ENCODE measurements around the gene PBX4. TPM values are rescaled to one million over a fixed set of nuclear protein-coding genes. Genes with fewer than 3 reads are reported as not detected.

PBX4 gene
- total RNA-seq, 4 donors from 2014 or later = 22.5 to 62.4 (median 38.4) TPM

- 90 to 92% methylated on average over 5 of the region's 5 CpGs for WGBS, 2 donors
- Histone ChIP-seq H3K4me1 (peaks cover 0 to 8% of the 10 kb centered on the region in 2 donors), H3K36me3 (peaks cover 0 to 10% of the 10 kb centered on the region in 2 donors), H3K4me3 (replicated peaks in 1 of 3) (no peak overlapping the region), H3K9me3 (no peaks in the 10 kb centered on the region), H3K27ac (no peak overlapping the region), H3K27me3 (no peaks in the 10 kb centered on the region)
- intact Hi-C loops (cut with DNase I) = no loop called here
- no peak for TF ChIP-seq CTCF (IDR thresholded peaks at IDR 0.05)
- TF ChIP-seq POLR2A (IDR thresholded peaks at IDR 0.05) = no peak
- DNase-seq = no peak
Observed at GRCh38 chr19:19632661-19633060, 14.2 kb upstream of the PBX4 start.

- 89 to 95% methylated on average over 7 of the region's 7 CpGs for WGBS, 2 donors
Observed at GRCh38 chr19:19631346-19631745, 12.9 kb upstream of the PBX4 start.

GRCh38 chr19:19630426-19630825, 11.9 kb upstream of the PBX4 start:
- Histone ChIP-seq H3K36me3 (peaks cover 0 to 10% of the 10 kb centered on the region in 2 donors), H3K27ac (no peak overlapping the region), H3K4me1 (peaks cover 0 to 20% of the 10 kb centered on the region in 2 donors), H3K27me3 (no peaks in the 10 kb centered on the region), H3K4me3 (replicated peaks in 1 of 3) (no peak overlapping the region), H3K9me3 (no peaks in the 10 kb centered on the region)
- WGBS, 2 donors = 95 to 100% methylated on average over 2 of the region's 2 CpGs
- TF ChIP-seq POLR2A (IDR thresholded peaks at IDR 0.05) (no peak), CTCF (IDR thresholded peaks at IDR 0.05) (no peak)
- intact Hi-C loops (cut with DNase I) = no loop called here
- no peak for DNase-seq

More at GRCh38 chr19:19631346-19631745, 12.9 kb upstream of the PBX4 start:
- Histone ChIP-seq H3K27ac (no peak overlapping the region), H3K4me1 (peaks cover 0 to 20% of the 10 kb centered on the region in 2 donors), H3K9me3 (no peaks in the 10 kb centered on the region), H3K36me3 (peaks cover 0 to 10% of the 10 kb centered on the region in 2 donors), H3K4me3 (replicated peaks in 1 of 3) (no peak overlapping the region), H3K27me3 (no peaks in the 10 kb centered on the region)
- TF ChIP-seq CTCF (IDR thresholded peaks at IDR 0.05) (no peak), POLR2A (IDR thresholded peaks at IDR 0.05) (no peak)
- DNase-seq = no peak
- intact Hi-C loops (cut with DNase I) = no loop called here

- no peak overlapping the region for H3K4me3 ChIP-seq (replicated peaks in 1 of 3)
- no peak for TF ChIP-seq CTCF (IDR thresholded peaks at IDR 0.05)
- TF ChIP-seq POLR2A (IDR thresholded peaks at IDR 0.05) = no peak
- H3K9me3 ChIP-seq = no peaks in the 10 kb centered on the region
- DNase-seq = no peak
- intact Hi-C loops (cut with DNase I) = no loop called here
- no peaks in the 10 kb centered on the region for H3K27me3 ChIP-seq
- 95 to 96% methylated on average over 4 of the region's 11 CpGs for WGBS, 2 donors
- no peak overlapping the region for H3K27ac ChIP-seq
- H3K36me3 ChIP-seq = peaks cover 0 to 10% of the 10 kb centered on the region in 2 donors
- H3K4me1 ChIP-seq = peaks cover 0 to 20% of the 10 kb centered on the region in 2 donors
Observed at GRCh38 chr19:19630062-19630414, 11.6 kb upstream of the PBX4 start.

- WGBS, 2 donors = 39% methylated on average over 10 to 16 of the region's 51 CpGs
- Histone ChIP-seq H3K4me3 (replicated peaks in 1 of 3) (peak overlapping the region; percentile 32 to 66 (median 53)), H3K4me1 (peaks cover 0 to 20% of the 10 kb centered on the region in 2 donors), H3K36me3 (peaks cover 0 to 7% of the 10 kb centered on the region in 2 donors), H3K9me3 (no peaks in the 10 kb centered on the region), H3K27ac (peak overlapping the region; percentile 53 to 86 (median 68)), H3K27me3 (no peaks in the 10 kb centered on the region)
- DNase-seq = peak; percentile 50 to 53
- intact Hi-C loops (cut with DNase I) = no loop called here
- peak in 1 of 2 donors; percentile 3 for TF ChIP-seq POLR2A (IDR thresholded peaks at IDR 0.05)
- no peak for TF ChIP-seq CTCF (IDR thresholded peaks at IDR 0.05)
Observed at GRCh38 chr19:19628501-19629134, 10.1 kb upstream of the PBX4 start.
